ENCODE results near the gene MSI2.

The MSI2 gene

DNA sequence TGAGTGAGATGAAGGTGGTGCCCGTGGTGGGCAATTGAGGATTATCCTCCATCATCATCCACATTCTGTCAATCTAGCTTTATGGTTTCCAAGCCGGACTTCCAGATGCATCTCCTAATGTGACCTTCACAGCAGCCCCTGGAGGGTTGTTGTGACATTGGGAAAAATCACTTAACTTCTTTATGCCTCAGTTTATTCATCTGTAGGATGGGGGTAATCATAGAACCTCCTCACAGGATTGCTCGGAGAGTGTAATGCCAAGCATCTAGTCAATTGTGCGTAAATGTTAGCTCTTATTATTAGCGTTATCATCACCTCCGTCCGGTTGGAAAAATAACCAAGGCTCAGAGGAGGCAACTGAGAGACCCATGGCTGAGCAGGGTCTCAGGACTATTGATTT lies 274.8 kb downstream of the MSI2 start:
- POLR2A ChIA-PET = no interaction called here
- no peak for TF ChIP-seq LEF1 (IDR thresholded peaks at IDR 0.05; ENCODE audit: borderline replicate concordance)
- TF ChIP-seq FOXM1 (IDR thresholded peaks at IDR 0.05; ENCODE audit: borderline replicate concordance) = no peak
- TF ChIP-seq CTBP1 (IDR thresholded peaks at IDR 0.05; ENCODE audit: borderline replicate concordance) = no peak
- TF ChIP-seq FOXA1 (IDR thresholded peaks at IDR 0.05) = no peak
- TF ChIP-seq, protein P1, sequence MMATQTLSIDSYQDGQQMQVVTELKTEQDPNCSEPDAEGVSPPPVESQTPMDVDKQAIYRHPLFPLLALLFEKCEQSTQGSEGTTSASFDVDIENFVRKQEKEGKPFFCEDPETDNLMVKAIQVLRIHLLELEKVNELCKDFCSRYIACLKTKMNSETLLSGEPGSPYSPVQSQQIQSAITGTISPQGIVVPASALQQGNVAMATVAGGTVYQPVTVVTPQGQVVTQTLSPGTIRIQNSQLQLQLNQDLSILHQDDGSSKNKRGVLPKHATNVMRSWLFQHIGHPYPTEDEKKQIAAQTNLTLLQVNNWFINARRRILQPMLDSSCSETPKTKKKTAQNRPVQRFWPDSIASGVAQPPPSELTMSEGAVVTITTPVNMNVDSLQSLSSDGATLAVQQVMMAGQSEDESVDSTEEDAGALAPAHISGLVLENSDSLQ (IDR thresholded peaks at IDR 0.05) = no peak
- no peak for TF ChIP-seq ARNT (IDR thresholded peaks at IDR 0.05)
- TF ChIP-seq SP1 (IDR thresholded peaks at IDR 0.05) = no peak
- TF ChIP-seq FOXK2 (IDR thresholded peaks at IDR 0.05) = no peak
- no peak for DNase-seq (ENCODE audit: extremely low spot score)
- CTCF ChIA-PET = no interaction called here

DNA sequence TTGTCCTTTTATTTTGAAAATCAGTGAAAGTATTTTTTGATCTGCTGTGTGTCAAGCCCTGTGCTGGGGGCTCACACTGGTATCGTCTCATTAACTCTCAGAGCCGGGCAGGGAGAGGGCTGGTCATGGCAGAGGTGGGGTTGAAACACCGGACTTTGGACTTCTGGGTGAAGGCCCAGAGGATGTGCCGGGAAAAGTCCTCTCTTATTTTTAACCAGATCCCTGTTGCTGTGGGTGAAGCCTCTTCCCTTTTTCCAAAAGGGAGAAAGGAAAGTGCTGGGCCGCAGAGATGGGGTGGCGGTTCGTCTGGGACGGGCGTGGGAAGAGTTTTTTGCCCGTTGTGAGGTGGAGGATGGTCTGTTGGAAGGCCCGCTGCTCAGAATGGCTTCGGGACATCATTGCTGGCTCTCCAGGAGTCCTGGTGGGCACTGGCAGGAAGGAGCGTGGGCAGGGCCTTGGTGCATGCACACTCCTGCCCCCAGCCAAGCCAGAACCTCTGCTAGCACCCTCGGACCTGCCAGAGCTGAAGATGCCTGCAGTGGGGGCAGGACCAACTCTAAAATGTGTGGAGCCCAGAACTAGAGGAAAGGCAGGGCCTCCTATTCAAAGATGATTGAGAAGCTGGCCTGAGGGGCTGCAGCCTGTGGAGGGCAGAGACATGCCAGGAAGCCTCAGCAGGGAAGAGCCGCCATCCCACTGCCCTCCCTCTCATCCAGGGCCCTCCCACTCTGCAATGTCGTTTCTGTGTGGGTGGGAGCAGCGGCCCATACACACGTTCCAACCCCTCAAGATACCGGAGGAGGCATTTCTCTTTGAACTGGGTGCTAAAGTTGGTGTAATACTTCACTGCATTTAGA lies 275.6 kb downstream of the MSI2 start:
- POLR2A ChIA-PET = no interaction called here
- TF ChIP-seq FOXM1 (IDR thresholded peaks at IDR 0.05; ENCODE audit: borderline replicate concordance) (no peak), LEF1 (IDR thresholded peaks at IDR 0.05; ENCODE audit: borderline replicate concordance) (no peak), NFRKB (IDR thresholded peaks at IDR 0.05) (no peak), TARDBP (IDR thresholded peaks at IDR 0.05) (no peak), HDGF (IDR thresholded peaks at IDR 0.05; ENCODE audit: borderline replicate concordance) (no peak), ARNT (IDR thresholded peaks at IDR 0.05) (no peak), FOXA1 (IDR thresholded peaks at IDR 0.05) (no peak), ZNF384 (IDR thresholded peaks at IDR 0.05) (no peak), SP1 (IDR thresholded peaks at IDR 0.05) (no peak), ELF4 (IDR thresholded peaks at IDR 0.05) (no peak), CTBP1 (IDR thresholded peaks at IDR 0.05; ENCODE audit: borderline replicate concordance) (no peak), L3MBTL2 (conservative IDR thresholded peaks at IDR 0.05) (no peak), SUZ12 (IDR thresholded peaks at IDR 0.05) (no peak), FOXK2 (IDR thresholded peaks at IDR 0.05) (no peak), BHLHE40 (IDR thresholded peaks at IDR 0.05; ENCODE audit: borderline replicate concordance) (no peak)
- TF ChIP-seq, protein P1 (IDR thresholded peaks at IDR 0.05) = no peak

DNA sequence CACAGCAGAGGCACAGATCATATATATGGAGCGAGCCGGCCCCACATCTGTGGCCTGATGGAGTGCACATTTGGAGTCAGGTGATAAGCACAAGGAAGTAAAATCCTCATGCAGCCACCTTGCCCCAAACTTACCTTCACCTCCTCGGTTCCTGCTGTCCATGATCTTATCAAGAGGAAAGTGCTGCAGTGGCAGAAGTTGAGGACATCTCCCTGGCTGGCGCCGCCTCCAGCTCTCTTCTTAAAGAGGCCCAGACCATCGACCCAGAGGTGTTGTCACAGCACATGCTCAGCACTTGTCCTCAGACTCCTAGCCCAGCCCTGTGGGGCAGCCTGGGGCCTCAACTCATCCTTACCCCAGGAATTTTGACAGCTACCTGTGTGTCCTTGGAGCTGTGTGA lies 276.2 kb downstream of the MSI2 start:
- POLR2A ChIA-PET = no interaction called here
- DNase-seq (ENCODE audit: extremely low spot score) = no peak
- TF ChIP-seq ARNT (IDR thresholded peaks at IDR 0.05) (no peak), SP1 (IDR thresholded peaks at IDR 0.05) (no peak), BHLHE40 (IDR thresholded peaks at IDR 0.05; ENCODE audit: borderline replicate concordance) (no peak), NFRKB (IDR thresholded peaks at IDR 0.05) (no peak), SUZ12 (IDR thresholded peaks at IDR 0.05) (no peak), HDGF (IDR thresholded peaks at IDR 0.05; ENCODE audit: borderline replicate concordance) (no peak), FOXK2 (IDR thresholded peaks at IDR 0.05) (no peak)
- CTCF ChIA-PET = interaction anchor here (0.7 kb wide), 1 partner anchor 139 kb away, joined by 3 read pairs; no protein-coding TSS in a partner anchor

More for the DNA sequence above, 275.6 kb downstream of the MSI2 start:
- CTCF ChIA-PET = interaction anchor here (0.7 kb wide), 1 partner anchor 140 kb away, joined by 3 read pairs; no protein-coding TSS in a partner anchor
- DNase-seq (ENCODE audit: extremely low spot score) = no peak

DNA sequence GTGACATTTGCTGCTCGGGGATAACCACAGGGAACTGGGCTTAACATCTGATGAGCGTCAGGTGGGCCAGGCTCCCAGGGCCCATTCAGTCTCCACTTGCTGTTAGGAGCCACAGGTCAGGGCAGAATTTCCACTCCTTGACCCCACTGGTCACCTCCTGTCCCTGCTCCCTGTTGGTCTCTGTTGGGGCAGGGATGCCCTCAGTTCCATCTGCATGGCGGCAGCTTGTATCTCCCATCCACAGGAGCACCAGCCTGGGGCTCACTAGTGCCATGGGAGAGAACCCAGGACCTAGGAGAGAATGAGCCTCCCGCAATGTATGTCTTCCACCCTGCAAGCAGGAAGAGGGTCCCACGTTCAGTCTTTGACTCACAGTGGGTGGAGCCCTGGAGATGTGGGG lies 276.6 kb downstream of the MSI2 start:
- ChIA-PET POLR2A (no interaction called here), CTCF (no interaction called here)
- no peak for DNase-seq (ENCODE audit: extremely low spot score)
- no peak for TF ChIP-seq BHLHE40 (IDR thresholded peaks at IDR 0.05; ENCODE audit: borderline replicate concordance)
- no peak for TF ChIP-seq TARDBP (IDR thresholded peaks at IDR 0.05)
- TF ChIP-seq ARNT (IDR thresholded peaks at IDR 0.05) = no peak
- TF ChIP-seq L3MBTL2 (conservative IDR thresholded peaks at IDR 0.05) = no peak
- TF ChIP-seq FOXA1 (IDR thresholded peaks at IDR 0.05) = no peak
- TF ChIP-seq LEF1 (IDR thresholded peaks at IDR 0.05; ENCODE audit: borderline replicate concordance) = no peak
- TF ChIP-seq NFRKB (IDR thresholded peaks at IDR 0.05) = no peak
- TF ChIP-seq, protein P1 (IDR thresholded peaks at IDR 0.05) = no peak
- no peak for TF ChIP-seq FOXM1 (IDR thresholded peaks at IDR 0.05; ENCODE audit: borderline replicate concordance)
- TF ChIP-seq HDGF (IDR thresholded peaks at IDR 0.05; ENCODE audit: borderline replicate concordance) = no peak
- no peak for TF ChIP-seq FOXK2 (IDR thresholded peaks at IDR 0.05)
- no peak for TF ChIP-seq CTBP1 (IDR thresholded peaks at IDR 0.05; ENCODE audit: borderline replicate concordance)
- no peak for TF ChIP-seq ELF4 (IDR thresholded peaks at IDR 0.05)
- TF ChIP-seq SUZ12 (IDR thresholded peaks at IDR 0.05) = no peak
- no peak for TF ChIP-seq ZNF384 (IDR thresholded peaks at IDR 0.05)
- TF ChIP-seq SP1 (IDR thresholded peaks at IDR 0.05) = no peak

DNA sequence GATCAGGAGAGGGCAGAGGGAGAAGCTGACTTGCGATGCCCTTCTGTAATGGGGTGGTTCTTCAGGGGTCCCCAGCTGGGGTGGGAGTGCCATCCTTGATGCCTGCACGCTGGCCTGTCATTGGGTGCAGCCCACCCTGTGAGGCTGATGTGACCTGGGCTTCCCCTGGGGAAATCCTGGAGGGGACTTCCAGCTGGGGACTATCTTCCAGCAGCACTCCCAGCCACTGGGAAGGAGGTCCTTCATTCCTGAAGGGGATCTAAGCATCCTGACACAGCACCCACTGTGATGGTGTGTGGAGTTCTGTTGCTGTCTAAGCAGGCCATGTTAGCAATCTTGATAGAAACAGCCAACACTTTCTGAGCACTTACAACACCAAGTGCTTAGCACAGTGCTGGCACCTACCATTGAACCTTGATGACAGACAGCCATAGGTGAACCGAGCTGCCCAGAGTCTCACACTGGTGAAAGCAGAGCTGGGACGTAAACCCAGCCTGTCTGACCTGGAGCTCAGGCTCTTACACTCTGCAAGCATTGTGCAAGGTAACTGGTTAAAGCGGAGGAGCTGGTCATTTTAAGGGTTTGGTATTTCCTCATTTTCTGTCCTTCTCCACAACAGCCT lies 277.5 kb downstream of the MSI2 start:
- POLR2A ChIA-PET = no interaction called here
- no peak for DNase-seq (ENCODE audit: extremely low spot score)
- TF ChIP-seq ARNT (IDR thresholded peaks at IDR 0.05) = no peak
- no peak for TF ChIP-seq ELF4 (IDR thresholded peaks at IDR 0.05)
- no peak for TF ChIP-seq ZNF384 (IDR thresholded peaks at IDR 0.05)
- no peak for TF ChIP-seq CTBP1 (IDR thresholded peaks at IDR 0.05; ENCODE audit: borderline replicate concordance)
- no peak for TF ChIP-seq TARDBP (IDR thresholded peaks at IDR 0.05)
- TF ChIP-seq SUZ12 (IDR thresholded peaks at IDR 0.05) = no peak
- no peak for TF ChIP-seq HDGF (IDR thresholded peaks at IDR 0.05; ENCODE audit: borderline replicate concordance)
- TF ChIP-seq FOXK2 (IDR thresholded peaks at IDR 0.05) = no peak
- no peak for TF ChIP-seq L3MBTL2 (conservative IDR thresholded peaks at IDR 0.05)
- TF ChIP-seq BHLHE40 (IDR thresholded peaks at IDR 0.05; ENCODE audit: borderline replicate concordance) = no peak
- CTCF ChIA-PET = no interaction called here

Data from HEK293T (cell line).